DMS114 treated with DMSO at 0.1 percent for 48 hours (cell line): ENCODE measurements around the gene HNRNPA1L2.
"Not testable (repeated sequence)": the region's sequence is repeated elsewhere in the genome, so short reads cannot be mapped to it uniquely, and the experiment has no call there.

Experiments
- DNase-seq: peaks from one replicate; lab custom pipeline; 2025; ENCODE audit not compliant: unreplicated experiment; lab: John Stamatoyannopoulos, UW

Gene HNRNPA1L2

DNA sequence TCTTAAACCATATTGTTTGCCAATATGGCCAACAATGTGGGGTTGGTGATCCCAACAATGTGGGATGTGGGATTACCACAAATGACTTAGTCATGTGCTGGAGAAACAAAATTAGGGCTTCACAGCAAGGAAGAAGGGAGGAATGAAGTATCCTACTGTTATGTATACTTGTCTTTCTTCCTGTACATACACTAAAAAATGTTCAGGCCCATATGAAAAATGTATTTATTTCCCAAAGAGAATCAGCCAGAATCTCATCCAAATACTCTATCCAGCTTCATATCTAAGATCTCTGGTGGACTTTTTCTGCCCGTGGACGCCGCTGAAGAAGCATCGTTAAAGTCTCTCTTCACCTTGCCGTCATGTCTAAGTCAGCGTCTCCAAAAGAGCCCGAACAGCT, at the start of gene HNRNPA1L2:
Gene HNRNPA1L2 (plus strand): TSS at position 301 of the 400 bp plus-strand sequence. CDS start 62 bp downstream, at position 363.
- DNase-seq = no peak

DNA sequence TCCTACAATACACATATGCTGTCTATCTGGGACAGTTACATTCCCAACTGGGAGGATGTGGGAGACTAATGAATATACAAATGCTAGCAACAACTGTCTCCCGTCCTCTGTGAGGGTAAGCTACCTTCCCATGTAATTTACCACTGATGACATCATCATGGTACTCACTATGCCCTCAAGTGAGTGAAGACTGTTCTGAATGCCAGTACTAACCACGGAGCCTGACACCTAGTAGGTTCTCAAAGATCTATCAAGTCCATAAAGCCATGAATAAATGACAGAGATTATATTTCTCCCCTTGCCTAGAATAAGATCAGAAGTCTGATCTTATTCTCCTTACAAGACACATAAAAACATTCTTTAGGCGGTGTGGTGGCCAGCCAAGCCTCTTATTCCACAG, 49.1 kb upstream of the HNRNPA1L2 start:
- not testable (repeated sequence) for DNase-seq

DNA sequence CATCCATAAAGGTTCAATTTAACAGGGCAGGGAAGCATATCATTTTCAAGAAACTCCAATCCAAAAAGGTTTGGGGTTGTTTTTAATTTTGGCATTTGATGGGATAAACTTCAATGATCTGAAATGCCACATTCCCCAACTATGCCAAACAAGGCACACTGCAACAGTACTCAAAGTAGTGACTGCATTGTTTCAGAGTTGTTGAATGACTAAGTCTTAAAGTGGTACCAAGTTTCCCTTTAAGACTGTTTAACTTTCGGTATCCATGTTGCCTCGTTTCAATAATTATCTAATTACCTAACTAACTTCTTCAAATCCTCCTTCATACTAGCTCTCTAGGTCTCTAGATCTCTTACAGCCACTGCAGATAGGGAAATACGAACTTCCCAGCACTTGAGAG, 48.4 kb upstream of the HNRNPA1L2 start:
- DNase-seq = not testable (repeated sequence)

DNA sequence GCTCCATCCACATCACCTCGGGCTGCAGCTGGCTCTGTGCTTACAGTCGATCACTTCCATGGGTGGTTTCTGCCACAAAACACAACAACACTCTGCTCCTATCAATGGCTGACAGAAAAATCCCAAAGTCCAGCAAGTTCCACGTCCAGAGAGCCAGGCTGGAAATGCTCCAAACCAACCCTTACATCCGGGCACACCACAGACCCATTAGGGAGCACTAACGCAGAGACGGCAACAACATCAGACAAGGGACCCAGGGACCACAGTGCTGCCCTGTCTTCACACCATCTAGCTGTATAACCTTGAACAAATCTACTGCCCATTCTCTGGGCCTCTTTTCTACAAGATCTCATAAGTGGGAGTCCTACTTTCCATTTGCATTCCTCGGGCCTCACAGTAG, 47.9 kb upstream of the HNRNPA1L2 start:
- not testable (repeated sequence) for DNase-seq

DNA sequence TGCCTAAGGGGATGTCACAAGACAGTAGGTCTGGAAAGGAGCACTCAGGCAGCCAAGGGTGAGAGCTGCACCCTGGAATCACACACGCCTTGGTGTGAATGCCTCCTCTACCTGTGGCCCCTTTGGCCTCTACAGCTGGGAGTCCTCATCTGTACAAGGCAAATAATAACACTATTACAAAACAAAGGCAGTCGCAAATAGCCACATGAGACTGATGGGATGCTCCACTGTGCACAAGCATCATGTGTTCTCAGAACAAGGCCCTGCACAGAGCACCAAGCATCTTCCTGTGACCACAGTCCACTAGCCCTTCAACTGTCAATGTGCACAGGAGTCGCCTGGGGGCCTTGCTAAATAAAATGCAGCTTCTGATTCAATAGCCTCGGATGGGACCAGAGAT, 44.6 kb upstream of the HNRNPA1L2 start:
- no peak for DNase-seq

DNA sequence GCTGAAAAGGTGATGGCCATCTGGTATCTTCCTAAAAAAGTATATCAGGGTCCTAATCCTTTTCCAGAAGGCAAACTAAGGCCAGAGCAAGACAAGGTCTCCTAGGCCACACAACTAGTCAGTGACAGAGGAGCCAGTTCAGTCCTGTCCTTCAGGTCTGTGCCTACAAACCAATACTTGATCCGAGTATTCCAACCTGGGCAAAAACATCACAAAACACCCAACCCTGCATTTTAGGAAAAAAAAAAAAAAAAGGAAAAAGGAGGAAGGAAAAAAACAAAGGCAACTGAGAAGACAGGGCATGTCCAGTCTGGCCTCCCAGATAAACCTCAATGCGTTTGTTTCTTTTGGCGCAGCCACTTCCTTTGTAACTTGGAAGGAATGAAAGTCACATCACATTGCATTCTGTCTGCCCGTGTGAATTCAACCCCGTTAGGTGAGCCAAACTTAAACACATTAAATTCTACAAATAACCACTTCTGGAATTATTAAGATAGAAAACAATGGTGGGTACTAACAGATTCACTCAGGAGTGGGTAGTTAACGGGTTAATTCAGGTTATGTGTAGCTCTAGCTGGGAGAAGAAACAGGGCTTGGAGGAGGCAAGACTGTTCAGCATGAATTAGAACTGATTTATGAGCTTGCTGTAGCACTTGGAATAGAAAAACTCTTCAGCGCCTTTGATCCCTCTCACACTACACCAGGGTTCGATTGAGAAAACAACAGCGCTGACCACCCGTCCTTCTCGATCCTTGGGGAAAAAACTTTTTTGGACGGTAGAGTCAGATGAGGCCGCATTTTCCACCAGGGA, 43.0 kb upstream of the HNRNPA1L2 start:
- no peak for DNase-seq

DNA sequence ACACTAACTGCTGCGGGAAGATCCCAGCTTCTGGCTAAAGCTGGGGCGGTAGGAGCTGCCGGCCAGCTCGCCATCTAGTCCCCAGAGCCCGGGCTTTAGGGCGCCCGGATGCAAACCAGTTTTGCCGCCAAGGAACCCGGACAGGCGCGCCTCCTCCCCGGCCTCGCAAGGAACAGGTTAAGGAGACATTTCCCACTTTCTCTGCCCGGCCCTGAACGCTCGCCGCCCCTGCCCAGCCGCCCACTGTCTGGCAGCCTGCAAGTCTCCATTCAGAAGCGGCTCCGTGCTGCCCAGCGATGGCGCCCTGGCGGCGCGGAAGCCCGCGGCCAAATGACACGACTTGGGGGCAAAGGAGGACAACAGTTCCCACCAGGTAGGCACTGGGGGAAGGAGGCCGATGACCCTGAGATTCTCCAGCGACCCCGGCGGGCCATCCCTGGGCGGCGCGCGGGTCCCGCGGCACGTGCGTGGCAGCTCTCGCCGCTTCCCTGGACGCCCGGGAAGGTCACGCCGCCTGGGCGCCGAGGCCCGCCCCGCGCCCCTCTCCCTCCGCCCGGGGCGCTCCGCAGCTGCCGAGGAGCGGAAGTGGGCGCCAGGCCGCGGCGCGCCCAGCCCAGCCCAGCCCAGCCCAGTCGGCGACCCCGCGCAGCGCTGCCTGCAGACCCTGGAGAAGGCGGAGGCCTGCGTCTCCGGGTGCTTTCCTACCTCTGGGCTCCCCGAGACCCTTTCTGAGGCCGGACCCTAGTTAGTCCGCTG, 42.2 kb upstream of the HNRNPA1L2 start:
- no peak for DNase-seq

DNA sequence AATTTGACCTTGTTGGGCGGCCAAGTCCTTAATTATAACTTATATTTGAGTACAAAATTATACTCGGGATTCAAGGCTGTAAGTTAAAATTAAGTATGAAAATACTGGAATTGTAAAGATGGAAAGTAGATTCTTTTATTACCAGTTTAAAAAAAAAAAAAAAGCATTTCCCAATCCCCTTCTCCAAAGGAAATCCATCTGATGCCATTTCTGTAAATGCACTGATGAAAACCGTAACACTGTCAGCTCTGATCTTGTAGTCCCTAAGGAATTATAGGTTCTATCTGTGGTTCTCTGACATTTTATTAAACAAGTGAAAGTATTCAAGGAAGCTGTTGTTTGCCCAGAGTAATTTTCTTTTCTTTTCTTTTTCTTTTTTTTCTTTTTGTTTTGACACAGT, 41.6 kb upstream of the HNRNPA1L2 start:
- DNase-seq = no peak

DNA sequence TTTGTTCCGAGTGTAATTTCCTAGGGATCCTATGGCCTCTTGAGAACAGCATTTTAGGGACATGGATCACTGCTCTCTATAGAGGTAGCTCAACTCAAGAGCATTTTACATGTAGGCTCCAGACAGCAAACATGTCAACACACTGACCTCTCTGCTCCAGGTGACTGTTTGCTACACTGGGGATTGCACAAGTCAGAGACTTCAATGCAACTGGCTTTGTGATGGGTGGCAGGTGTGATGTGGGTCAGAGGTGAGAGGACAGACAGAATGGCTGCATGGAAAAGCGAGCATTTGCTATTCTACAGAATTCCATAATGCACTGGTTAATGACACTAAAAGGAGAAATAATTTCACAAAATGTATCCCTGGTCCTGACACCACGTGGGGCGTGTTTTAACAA, 38.9 kb upstream of the HNRNPA1L2 start:
- not testable (repeated sequence) for DNase-seq

DNA sequence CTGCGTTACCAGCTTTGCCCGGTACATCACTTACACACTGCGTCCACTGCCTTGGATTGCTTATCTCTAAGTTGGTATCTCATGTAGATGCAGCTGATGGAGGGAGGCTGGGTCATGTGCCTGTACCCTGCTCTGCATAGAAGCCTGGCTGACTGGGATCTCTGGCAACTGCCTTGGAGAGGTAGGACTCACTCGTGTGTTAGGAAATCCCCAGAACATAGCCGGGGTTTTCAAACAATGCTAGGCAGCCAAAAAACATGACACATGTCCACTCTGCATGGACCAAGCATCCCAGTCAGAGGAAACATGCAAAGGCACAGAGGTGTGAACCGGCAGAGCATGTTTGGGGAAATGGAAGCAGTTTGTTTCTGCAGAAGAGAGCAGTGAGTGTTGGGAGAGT, 36.1 kb upstream of the HNRNPA1L2 start:
- not testable (repeated sequence) for DNase-seq

DNA sequence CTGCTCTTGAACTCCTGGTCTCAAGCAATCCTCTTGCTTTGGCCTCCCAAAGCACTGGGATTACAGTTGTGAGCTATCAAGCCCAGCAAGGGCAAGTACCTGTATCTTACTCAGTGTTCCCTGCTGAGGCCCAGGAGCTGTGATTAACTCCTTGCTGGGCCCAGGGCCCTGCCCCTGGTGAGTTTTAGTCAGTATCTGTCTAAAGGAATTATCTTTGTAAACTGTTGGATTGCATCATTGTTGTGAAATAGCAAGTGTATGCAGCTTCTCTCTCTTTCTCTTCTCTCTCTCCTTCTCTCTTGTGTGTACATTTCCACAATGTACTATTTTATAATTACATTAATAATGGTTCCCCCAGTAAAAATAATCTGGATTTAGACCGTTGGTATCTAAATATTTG, 35.4 kb upstream of the HNRNPA1L2 start:
- not testable (repeated sequence) for DNase-seq

DNA sequence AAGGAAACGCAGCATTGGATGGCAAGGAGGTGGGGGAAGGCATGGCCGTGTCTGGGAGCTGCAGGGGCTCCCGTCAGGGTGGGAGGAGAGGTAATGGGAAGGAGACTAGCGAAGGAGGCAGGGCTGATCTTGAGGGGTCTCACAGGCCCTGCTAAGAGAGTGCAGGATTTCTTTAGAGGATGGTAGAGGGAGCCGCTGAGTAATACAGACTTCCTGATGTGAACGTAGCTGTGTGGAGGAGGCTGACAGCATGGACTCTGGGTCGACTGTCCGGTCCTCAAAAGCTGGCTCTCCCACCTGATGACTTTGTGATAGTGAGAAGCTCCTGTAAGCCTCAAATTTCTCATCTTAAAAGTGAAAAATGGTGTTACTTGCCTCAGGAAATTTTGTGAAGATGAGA, 34.0 kb upstream of the HNRNPA1L2 start:
- not testable (repeated sequence) for DNase-seq

DNA sequence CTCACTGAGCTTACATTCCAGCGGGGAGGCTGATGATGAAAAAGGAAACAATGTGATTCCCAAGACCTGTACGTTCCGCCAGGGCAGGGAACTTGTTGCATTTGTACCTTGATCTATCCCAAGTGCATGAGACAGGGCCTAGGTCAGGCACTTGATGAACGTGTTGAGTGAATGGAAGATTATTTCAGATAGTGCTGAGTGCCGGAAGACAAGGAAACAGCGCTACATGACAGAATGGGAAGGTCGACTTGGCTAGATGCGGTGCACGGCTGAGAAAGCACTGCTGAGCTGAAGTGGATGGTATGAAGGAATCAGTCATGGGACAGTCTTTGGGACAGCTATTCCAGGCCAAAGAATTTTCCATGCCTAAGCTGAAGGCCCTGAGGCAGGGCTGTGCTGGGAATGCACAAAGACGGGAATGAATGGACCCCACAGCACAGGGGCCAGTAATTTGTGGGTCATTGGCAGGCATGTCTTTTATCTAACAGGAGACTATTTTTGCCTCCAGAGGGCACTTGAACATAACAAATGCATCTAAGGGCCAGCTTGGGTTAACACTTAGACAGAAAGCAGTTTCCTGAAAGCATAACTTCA, 33.1 kb upstream of the HNRNPA1L2 start:
- DNase-seq = not testable (repeated sequence)

DNA sequence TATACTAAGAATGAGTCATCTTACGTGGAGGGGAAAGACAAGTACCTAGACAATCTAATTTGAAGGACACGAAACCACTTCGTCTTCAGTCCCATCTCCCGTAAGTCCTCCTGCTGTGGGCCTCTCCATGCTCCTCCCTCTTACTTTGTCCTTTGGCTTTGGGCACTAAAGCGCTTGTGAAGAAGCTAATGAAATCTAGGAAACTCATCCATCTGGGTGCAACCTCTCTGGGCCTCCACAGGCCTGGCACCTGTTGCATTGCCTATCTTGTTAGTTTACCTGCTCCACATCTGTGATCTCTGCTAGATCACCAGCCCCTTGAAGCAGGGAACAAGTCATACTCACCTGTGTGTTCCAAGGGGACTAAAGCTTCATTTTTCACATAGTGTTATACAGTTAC, 32.1 kb upstream of the HNRNPA1L2 start:
- not testable (repeated sequence) for DNase-seq

DNA sequence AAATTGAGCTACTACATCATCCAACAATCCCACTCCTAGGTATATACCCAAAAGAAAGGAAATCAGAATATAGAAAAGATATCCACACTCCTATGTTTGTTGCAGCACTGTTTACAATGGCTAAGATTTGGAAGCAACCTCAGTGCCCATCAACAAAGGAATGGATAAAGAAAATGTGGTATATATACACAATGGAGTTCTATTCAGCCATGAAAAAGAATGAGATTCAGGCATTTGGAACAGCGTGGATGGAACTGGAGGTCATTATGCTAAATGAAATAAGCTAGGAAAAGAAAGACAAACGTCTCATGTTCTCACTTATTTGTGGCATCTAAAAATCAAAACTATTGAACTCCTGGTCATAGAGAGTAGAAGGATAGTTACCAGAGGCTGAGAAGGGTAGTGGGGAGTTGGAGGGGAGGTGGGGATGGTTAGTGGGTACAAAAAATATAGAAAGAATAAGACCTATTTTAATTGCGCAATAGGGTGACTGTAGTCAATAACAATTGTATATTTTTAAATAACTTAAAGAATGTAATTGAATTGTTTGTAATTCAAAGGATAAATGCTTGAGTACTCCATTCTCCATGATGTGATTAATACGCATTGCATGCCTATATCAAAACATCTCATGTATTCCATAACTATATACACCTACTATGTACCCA, 27.0 kb upstream of the HNRNPA1L2 start:
- DNase-seq = no peak

DNA sequence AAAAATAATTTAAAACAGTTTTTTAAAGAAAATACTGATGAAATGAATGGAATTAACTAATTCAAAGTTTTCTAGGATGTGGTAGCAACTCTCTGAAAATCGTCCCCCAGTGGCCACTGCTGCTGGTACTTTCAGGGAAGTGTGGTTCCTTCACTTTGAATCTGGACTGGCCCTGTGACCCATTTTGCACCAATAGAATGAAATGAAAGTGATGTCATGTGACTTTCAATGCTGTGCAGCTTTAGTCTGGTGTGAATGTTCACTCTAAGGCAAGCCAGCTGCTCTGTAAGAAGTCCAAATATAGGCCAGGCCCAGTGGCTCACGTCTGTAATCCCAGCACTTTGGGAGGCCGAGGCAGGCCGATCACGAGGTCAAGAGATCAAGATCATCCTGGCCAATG, 26.4 kb upstream of the HNRNPA1L2 start:
- DNase-seq = no peak

DNA sequence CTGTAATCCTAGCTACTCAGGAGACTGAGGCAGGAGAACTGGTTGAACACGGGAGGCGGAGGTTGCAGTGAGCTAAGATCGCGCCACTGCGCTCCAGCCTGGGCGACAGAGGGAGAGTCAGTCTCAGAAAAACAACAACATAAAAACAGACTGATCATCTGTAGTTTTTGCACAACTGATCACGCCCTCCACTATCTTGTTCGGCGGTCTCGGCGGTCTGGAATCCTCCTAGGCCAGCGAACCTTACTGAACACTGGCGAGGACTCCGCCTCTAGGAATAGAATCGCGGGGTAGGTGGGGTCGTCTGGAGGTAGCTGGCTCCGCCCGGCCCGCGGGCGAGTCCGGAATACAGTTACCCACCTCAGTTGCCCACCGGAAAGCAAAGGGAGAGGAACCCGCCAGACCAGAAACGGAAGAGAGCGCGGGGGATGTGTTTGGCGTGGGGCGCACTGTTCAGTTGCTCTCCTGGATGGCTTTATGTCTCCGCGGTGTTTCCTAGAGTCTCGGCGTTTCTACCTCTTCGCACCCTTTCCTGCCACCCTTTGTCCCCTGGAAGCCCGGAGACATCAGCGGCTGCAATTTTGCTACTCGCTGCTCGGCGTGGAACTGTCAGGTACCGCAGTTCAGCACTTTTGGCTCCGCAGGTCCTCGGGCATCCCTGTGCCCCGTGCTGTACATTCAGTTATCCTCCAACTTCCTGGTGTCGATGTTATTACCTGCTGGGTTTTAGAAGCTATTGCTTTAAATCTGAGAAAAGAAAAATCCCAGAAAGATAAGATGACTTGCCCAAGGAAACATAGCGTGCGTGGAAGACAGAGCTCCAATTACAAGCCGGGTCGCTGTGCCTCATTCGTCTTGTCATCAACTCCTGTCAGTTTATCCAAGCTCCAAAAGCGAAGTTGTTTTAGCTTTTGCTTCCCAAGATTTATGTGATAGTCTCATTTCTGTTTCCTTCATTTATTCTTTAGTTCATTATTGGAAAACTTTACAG, 24.9 kb upstream of the HNRNPA1L2 start:
- peak; percentile 63 for DNase-seq

DNA sequence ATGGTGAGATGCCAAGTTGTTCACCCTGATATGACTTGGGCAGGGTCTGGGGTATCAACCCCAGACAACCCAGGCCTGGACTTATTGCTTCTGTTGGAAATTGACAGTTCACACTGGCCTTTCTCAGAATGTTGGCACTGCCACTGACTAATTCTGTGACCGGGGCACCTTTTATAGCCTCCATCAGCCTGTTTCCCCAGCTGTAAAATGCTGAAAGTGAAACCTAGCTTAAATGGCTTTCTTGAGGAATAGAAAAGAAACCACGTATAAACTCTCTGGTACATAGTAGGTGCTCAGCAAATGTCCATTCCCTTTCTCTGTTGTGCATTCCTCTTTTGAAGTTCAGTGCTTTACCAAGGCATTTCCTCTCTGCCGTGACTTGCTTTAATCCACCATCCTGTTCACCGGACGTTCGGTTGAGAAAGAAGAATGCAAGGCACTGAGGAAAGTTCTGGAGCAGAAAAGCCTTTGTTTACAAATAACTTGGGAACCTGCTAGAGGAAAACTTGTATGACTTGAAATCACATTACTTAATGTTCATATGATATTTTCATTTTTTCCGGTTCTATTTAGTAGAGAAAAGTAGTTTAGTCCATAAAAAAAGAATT, 11.0 kb upstream of the HNRNPA1L2 start:
- DNase-seq = not testable (repeated sequence)

DNA sequence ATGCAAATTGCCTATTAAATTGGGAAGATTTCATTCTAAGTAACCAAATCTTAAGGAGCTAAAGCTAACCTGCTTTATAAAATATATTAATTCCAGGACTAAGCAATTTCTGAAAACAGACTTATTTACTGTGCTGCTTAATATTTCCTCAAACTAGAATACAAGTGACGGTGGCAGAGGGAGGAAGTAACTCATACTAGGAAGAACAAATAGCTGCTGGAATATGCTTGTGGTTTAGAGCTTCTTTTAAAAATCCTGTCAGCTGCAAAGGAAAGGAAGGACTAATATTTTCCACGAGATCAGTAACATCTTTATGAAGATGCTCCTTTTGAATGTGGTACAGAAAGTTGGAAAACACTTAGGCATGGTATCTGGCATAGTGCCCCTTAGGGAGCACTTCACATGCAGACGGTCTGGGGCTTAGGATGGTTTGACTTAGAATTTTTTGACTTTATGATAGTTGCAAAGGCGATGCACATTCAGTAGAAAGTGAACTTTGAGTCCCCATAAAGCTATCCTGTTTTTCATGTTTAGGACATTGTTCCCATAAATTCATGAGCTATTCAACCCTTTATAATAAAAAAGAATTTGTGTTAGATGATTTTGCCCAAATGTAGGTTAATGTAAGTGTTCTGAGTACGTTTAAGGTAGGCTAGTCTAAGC, 3.4 kb upstream of the HNRNPA1L2 start:
- no peak for DNase-seq
